Activated T-helper 1 cell treated with Interleukin-2 at 50 U/mL for 16 hours (primary cell): ENCODE measurements around the gene CR1L.
"Not testable (repeated sequence)": the region's sequence is repeated elsewhere in the genome, so short reads cannot be mapped to it uniquely, and the experiment has no call there.

ENCODE experiments used
- DNase-seq: peaks from one replicate; pipeline ENCODE4 v3.0.0-alpha.2; 2020; ENCODE audit warnings: low read depth

CR1L gene

GRCh38 chr1:207682872-207683434, 38.0 kb downstream of the CR1L start:
- not testable (repeated sequence) for DNase-seq

GRCh38 chr1:207690551-207690950, 45.6 kb downstream of the CR1L start:
- not testable (repeated sequence) for DNase-seq

- DNase-seq, result no peak
These were observed 46.1 kb downstream of the CR1L start for GRCh38 chr1:207691010-207691409.

GRCh38 chr1:207691841-207692240, 46.9 kb downstream of the CR1L start:
- DNase-seq, result no peak

GRCh38 chr1:207692291-207692690, 47.4 kb downstream of the CR1L start:
- not testable (repeated sequence) for DNase-seq

GRCh38 chr1:207695891-207696290, 51.0 kb downstream of the CR1L start:
- DNase-seq, result no peak

GRCh38 chr1:207698822-207699483, 54.0 kb downstream of the CR1L start:
- DNase-seq, result no peak

- DNase-seq, result no peak
These were observed 57.4 kb downstream of the CR1L start for GRCh38 chr1:207702317-207702716.

- no peak for DNase-seq
These were observed 58.8 kb downstream of the CR1L start for GRCh38 chr1:207703712-207704111.

- not testable (repeated sequence) for DNase-seq
These were observed 63.1 kb downstream of the CR1L start for GRCh38 chr1:207708004-207708403.

GRCh38 chr1:207711285-207711684, 66.4 kb downstream of the CR1L start:
- no peak for DNase-seq

- not testable (repeated sequence) for DNase-seq
These were observed 67.8 kb downstream of the CR1L start for GRCh38 chr1:207712701-207713100.

- no peak for DNase-seq
These were observed 68.6 kb downstream of the CR1L start for GRCh38 chr1:207713529-207713928.

- DNase-seq, result no peak
These were observed 74.3 kb downstream of the CR1L start for GRCh38 chr1:207719234-207719633.

- DNase-seq, result not testable (repeated sequence)
These were observed 83.4 kb downstream of the CR1L start for GRCh38 chr1:207728200-207728858.

- not testable (repeated sequence) for DNase-seq
These were observed 92.7 kb downstream of the CR1L start for GRCh38 chr1:207737503-207738157.

GRCh38 chr1:207738158-207738659, 93.3 kb downstream of the CR1L start:
- not testable (repeated sequence) for DNase-seq

GRCh38 chr1:207740207-207740606, 95.3 kb downstream of the CR1L start:
- no peak for DNase-seq

GRCh38 chr1:207742850-207743555, 98.1 kb downstream of the CR1L start:
- DNase-seq, result no peak

- DNase-seq, result no peak
These were observed 99.1 kb downstream of the CR1L start for GRCh38 chr1:207744000-207744534.

- no peak for DNase-seq
These were observed 100.4 kb downstream of the CR1L start for GRCh38 chr1:207745285-207745684.
